SW480 (cell line): Measurements from ENCODE around the gene TOMM6.

Experiments used
- DNase-seq: peaks from one replicate; pipeline ENCODE4 v3.0.0-alpha.2; 2016; ENCODE audit warnings: low spot score

TOMM6 gene

GRCh38 chr6:41787219-41787917 lies at the start of gene TOMM6:
TSS of gene TOMM6 (plus strand) at chr6:41787694. CDS start at chr6:41787698, 4 bp downstream.
- DNase-seq = peak; percentile 89

DNA sequence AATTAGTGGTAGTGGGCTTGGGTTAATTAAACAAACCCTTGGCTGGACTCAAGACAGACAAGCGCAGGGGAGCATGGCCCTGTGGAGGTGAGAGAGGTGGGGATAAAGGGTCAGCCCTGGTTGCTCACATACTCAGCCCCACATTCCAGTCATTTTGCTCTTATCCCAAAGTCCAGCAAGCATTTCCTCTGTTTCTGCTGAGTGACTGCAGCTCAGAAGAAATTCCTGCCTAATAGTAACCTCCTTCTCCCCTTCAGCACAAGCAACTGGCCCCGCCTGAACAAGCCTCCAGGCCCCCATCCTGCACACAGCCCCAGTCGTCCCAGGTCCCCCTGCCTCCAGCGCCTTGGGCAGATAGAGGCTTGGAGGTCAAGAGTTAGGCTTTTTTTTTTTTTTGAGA lies 48.5 kb upstream of the TOMM6 start:
- no peak for DNase-seq

- no peak for DNase-seq
Measured at GRCh38 chr6:41740366-41741162, 46.9 kb upstream of the TOMM6 start.

GRCh38 chr6:41741625-41742490 lies 45.6 kb upstream of the TOMM6 start:
- DNase-seq = peak; percentile 80

GRCh38 chr6:41743406-41744235 lies 43.9 kb upstream of the TOMM6 start:
- DNase-seq = no peak

GRCh38 chr6:41744236-41744787 lies 43.2 kb upstream of the TOMM6 start:
- DNase-seq = no peak

- no peak for DNase-seq
Measured at GRCh38 chr6:41746107-41746506, 41.4 kb upstream of the TOMM6 start.

GRCh38 chr6:41747256-41748101 lies 40.0 kb upstream of the TOMM6 start, which contains the start of gene PGC:
TSS of gene PGC (minus strand) at chr6:41747397. CDS start at chr6:41747334, 63 bp downstream.
- DNase-seq = peak; percentile 49

DNA sequence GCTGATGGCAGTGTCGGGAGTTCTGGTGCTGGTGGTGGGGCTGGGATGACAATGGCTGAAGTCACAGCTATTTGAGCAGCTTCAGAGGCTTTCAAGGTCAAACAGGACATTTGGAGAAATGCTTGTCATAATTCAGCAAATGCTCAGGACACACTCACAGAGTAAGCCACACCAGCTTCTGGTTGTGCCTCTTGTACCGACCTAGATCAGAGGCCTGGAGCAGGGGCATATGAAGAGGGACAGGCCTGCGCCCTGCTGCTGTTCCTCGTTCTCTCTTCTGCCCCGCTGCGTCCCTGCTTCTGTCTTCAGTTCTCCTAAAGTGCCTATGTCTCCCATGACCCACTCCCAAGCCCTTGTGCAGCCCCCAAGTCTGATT lies 39.4 kb upstream of the TOMM6 start:
- no peak for DNase-seq

GRCh38 chr6:41748542-41748941 lies 39.0 kb upstream of the TOMM6 start:
- no peak for DNase-seq

DNA sequence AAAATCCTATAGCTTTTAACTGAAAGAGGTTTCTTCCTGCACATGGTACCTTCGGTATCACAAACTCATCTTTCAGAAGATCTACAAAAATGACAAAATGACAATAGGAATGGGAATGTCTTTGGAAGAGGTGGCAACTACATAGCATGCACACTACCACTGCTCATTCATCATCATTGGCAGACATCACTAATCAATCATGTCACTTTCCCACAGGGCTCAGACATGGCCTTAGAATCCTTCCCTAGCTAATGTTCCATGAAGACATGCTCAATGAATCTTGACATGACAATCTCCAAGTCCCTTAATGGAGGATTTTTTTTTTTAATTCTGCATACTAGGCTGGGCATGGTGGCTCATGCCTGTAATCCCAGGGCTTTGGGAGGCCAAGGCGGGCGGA lies 37.1 kb upstream of the TOMM6 start:
- no peak for DNase-seq

DNA sequence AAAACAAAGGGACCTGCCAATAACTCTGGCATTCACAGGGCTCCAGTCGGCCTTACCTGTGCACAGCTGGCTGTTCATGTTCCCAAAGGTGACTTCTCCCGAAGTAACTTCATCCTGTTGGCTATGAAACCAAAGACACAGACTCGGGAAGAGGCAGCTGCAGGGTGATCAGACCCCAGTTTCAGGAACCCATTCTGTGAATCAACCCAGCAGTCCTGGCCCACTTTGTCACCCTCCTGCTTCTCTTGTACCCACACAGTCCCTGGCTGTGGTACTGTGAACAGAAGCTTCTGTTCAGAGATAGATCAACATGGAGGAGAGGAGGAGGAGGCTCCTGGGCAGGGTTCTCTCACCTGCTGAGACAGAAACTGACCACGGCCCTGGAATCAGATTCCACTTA lies 31.6 kb upstream of the TOMM6 start:
- DNase-seq = no peak

GRCh38 chr6:41756354-41756753 lies 31.1 kb upstream of the TOMM6 start:
- DNase-seq = peak; percentile 45

DNA sequence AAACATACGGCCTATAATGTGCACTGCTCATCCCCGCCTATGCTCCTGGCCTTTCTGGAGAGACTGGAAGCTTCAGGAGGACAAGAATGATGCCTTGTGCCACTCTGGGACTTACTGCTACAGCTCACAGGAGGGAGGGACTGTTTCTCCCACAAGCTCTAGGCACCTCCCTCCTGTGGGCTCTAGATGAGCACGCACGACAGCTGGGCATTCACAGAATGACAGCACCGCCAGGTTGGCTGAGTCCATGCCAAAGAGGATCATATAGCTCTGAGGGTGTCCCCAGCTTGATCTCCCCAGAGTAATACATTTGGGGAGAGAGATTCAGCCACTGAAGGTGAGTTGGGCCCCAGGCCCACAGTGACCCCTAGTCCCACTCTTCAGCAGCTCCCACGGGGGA lies 30.2 kb upstream of the TOMM6 start:
- no peak for DNase-seq

DNA sequence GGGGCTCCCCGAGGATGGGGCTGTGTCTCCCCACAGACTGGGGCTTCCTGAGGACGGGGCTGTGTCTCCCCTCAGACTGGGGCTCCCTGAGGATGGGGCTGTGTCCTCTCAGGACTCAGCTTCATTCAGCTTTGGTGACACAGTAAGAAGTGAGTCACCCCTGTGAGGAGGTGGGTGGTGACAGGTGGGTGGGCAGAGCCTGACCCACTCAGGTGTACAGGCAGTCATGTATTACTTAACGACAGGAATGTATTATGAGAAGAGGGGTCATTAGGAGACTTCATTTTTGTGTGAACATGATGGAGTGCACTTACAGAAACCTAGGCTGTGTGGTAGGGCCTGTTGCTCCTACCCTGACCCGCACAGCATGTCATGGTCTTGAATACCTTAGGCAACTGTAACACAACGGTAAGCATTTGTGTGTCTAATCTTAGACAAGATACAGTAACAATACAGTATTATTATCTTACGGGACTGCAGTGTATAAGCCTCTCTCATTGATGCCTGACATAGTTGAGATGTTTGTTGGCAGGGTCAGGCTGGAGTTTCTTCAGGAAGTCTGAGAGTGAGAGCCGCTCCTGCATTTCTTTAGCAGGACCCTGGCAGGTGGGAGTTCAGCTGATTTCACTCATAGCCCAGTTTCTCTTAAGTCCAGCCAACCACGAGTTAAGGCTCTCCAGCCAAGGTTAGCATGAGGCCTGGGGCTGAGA lies 29.4 kb upstream of the TOMM6 start:
- DNase-seq = no peak

GRCh38 chr6:41758641-41759035 lies 28.9 kb upstream of the TOMM6 start:
- DNase-seq = no peak

GRCh38 chr6:41759106-41759904 lies 28.2 kb upstream of the TOMM6 start:
- DNase-seq = no peak

- DNase-seq = no peak
Measured at GRCh38 chr6:41759905-41760579, 27.5 kb upstream of the TOMM6 start.
